HL-60 (cell line): ENCODE measurements around the gene NRK.

Source experiments
- POLR2AphosphoS5 ChIP-seq: IDR thresholded peaks from 2 replicates; pipeline ENCODE4 v1.6.1; 2012; ENCODE audit warnings: low read depth
- TF ChIP-seq, protein P1 (sequence below): IDR thresholded peaks from one replicate; pipeline ENCODE4 v1.5.1; 2011; ENCODE audit warnings: low read length, control low read depth, inconsistent platforms; ENCODE audit not compliant: insufficient read depth
- TF ChIP-seq, protein P2 (sequence below): IDR thresholded peaks from 2 replicates; pipeline ENCODE4 v1.6.1; 2012; ENCODE audit warnings: low read depth; ENCODE audit not compliant: insufficient replicate concordance

DNA sequence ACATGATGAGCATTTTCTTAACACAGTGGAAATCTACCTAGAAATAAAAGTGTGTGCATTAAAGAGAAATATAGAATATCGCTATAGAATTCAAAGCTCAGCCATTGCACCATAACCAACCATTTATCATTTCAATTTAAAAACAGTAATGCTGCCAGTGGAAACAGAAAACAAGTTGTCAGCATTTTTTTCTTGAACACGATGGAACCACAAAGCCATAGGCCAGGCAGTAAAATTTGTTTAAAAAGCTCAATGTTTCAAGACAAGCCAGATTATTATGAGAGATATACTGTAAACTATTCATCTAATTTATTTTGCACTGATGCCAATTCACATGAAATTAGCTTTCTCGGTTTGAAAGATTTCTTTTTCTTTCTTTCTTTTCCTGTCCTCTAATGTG lies 46.7 kb upstream of the NRK start:
- TF ChIP-seq, protein P1, sequence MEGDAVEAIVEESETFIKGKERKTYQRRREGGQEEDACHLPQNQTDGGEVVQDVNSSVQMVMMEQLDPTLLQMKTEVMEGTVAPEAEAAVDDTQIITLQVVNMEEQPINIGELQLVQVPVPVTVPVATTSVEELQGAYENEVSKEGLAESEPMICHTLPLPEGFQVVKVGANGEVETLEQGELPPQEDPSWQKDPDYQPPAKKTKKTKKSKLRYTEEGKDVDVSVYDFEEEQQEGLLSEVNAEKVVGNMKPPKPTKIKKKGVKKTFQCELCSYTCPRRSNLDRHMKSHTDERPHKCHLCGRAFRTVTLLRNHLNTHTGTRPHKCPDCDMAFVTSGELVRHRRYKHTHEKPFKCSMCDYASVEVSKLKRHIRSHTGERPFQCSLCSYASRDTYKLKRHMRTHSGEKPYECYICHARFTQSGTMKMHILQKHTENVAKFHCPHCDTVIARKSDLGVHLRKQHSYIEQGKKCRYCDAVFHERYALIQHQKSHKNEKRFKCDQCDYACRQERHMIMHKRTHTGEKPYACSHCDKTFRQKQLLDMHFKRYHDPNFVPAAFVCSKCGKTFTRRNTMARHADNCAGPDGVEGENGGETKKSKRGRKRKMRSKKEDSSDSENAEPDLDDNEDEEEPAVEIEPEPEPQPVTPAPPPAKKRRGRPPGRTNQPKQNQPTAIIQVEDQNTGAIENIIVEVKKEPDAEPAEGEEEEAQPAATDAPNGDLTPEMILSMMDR, result no peak
- no peak for TF ChIP-seq POLR2AphosphoS5
- TF ChIP-seq, protein P2, sequence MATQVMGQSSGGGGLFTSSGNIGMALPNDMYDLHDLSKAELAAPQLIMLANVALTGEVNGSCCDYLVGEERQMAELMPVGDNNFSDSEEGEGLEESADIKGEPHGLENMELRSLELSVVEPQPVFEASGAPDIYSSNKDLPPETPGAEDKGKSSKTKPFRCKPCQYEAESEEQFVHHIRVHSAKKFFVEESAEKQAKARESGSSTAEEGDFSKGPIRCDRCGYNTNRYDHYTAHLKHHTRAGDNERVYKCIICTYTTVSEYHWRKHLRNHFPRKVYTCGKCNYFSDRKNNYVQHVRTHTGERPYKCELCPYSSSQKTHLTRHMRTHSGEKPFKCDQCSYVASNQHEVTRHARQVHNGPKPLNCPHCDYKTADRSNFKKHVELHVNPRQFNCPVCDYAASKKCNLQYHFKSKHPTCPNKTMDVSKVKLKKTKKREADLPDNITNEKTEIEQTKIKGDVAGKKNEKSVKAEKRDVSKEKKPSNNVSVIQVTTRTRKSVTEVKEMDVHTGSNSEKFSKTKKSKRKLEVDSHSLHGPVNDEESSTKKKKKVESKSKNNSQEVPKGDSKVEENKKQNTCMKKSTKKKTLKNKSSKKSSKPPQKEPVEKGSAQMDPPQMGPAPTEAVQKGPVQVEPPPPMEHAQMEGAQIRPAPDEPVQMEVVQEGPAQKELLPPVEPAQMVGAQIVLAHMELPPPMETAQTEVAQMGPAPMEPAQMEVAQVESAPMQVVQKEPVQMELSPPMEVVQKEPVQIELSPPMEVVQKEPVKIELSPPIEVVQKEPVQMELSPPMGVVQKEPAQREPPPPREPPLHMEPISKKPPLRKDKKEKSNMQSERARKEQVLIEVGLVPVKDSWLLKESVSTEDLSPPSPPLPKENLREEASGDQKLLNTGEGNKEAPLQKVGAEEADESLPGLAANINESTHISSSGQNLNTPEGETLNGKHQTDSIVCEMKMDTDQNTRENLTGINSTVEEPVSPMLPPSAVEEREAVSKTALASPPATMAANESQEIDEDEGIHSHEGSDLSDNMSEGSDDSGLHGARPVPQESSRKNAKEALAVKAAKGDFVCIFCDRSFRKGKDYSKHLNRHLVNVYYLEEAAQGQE, result no peak
